H1 (cell line): ENCODE data around the gene PGLYRP4. TPM values are rescaled to one million over a fixed set of nuclear protein-coding genes. Genes with fewer than 3 reads are reported as not detected.
A peak's percentile ranks its signal among the peaks of the same experiment; 100 is the strongest.

Experiments used
- CTCF ChIA-PET: fragments of 300-600 bp; sonication (Branson Sonifier 250); formaldehyde crosslinking; loops from one replicate; lab custom pipeline; 2021; ENCODE audit not compliant: partially characterized antibody; lab: Charles Lee
- POLR2A ChIA-PET: fragments of 300-600 bp; sonication (Branson Sonifier 250); formaldehyde crosslinking; loops from one replicate; lab custom pipeline; 2021; ENCODE audit warnings: inconsistent platforms; ENCODE audit not compliant: partially characterized antibody; lab: Charles Lee
- DNase-seq, 2 experiments: peaks; one replicate each; pipeline versions ENCODE4 v3.0.0 to v3.0.0-alpha.2; 2010 to 2022; ENCODE audit warnings: low spot score in 2 of 2, low read depth in 1 of 2, mixed read lengths in 1 of 2
- FAIRE-seq: peaks from 2 replicates; lab custom pipeline; 2011; peaks lifted over from hg19 to GRCh38; lab: Jason Lieb, UNC
- H2AFZ ChIP-seq: 2 replicates; pipeline ENCODE4 v1.8.1; 2012; ENCODE audit warnings: low read length, inconsistent platforms
- H2AK5ac ChIP-seq: 2 replicates; pipeline ENCODE4 v1.6.1; 2013; ENCODE audit warnings: low read depth, low read length
- H2BK120ac ChIP-seq: replicated peaks from 2 replicates; pipeline ENCODE3; 2013; ENCODE audit warnings: low read depth, low read length, inconsistent platforms
- H2BK12ac ChIP-seq: 2 replicates; pipeline ENCODE4 v1.6.1; 2013; ENCODE audit warnings: low read depth, low read length
- H2BK15ac ChIP-seq: 2 replicates; pipeline ENCODE4 v1.6.1; 2013; ENCODE audit warnings: low read length
- H2BK20ac ChIP-seq: 2 replicates; pipeline ENCODE4 v1.6.1; 2013; ENCODE audit warnings: low read length
- H2BK5ac ChIP-seq: 2 replicates; pipeline ENCODE4 v1.6.1; 2013; ENCODE audit warnings: low read depth, low read length
- H3K14ac ChIP-seq: 2 replicates; pipeline ENCODE4 v1.6.1; 2013; ENCODE audit warnings: inconsistent platforms; ENCODE audit not compliant: insufficient read length
- H3K18ac ChIP-seq: 2 replicates; pipeline ENCODE4 v1.6.1; 2013; ENCODE audit warnings: low read length; ENCODE audit errors: extremely low read depth
- H3K23ac ChIP-seq: 2 replicates; pipeline ENCODE4 v1.6.1; 2013; ENCODE audit warnings: inconsistent platforms; ENCODE audit not compliant: insufficient read length
- H3K23me2 ChIP-seq: 2 replicates; pipeline ENCODE4 v1.6.1; 2013; ENCODE audit warnings: low read depth, low read length
- H3K27ac ChIP-seq: 2 replicates; pipeline ENCODE4 v1.6.1; 2011; ENCODE audit warnings: low read depth, low read length, inconsistent platforms
- H3K27me3 ChIP-seq, 4 experiments: replicated peaks in 1 of 4; 1 replicate in 1 of 4; 2 replicates in 3 of 4; pipeline versions ENCODE4 v1.6.1 to v1.8.1; 2011 to 2013; ENCODE audit warnings: low read length in 3 of 4, mild to moderate bottlenecking in 3 of 4, inconsistent platforms in 2 of 4, mixed read lengths in 2 of 4, moderate library complexity in 1 of 4; ENCODE audit not compliant: control insufficient read depth in 3 of 4, insufficient read depth in 3 of 4; ENCODE audit errors: extremely low read depth in 1 of 4
- H3K36me3 ChIP-seq, 4 experiments: 2 replicates each; pipeline versions ENCODE4 v1.6.1 to v1.8.1; 2011 to 2013; ENCODE audit warnings: mild to moderate bottlenecking in 4 of 4, low read length in 3 of 4, moderate library complexity in 2 of 4, control low read depth in 1 of 4, inconsistent platforms in 1 of 4; ENCODE audit not compliant: insufficient read depth in 4 of 4, control insufficient read depth in 2 of 4
- H3K4ac ChIP-seq: replicated peaks from 2 replicates; pipeline ENCODE3; 2013; ENCODE audit warnings: low read length, low read depth, mixed read lengths, inconsistent platforms; ENCODE audit not compliant: insufficient read length
- H3K4me1 ChIP-seq, 4 experiments: replicated peaks in 1 of 4; 1 replicate in 1 of 4; 2 replicates in 3 of 4; pipeline versions ENCODE4 v1.6.1 to v1.8.1; 2011 to 2013; ENCODE audit warnings: low read length in 3 of 4, inconsistent platforms in 2 of 4, mixed read lengths in 1 of 4; ENCODE audit not compliant: insufficient read depth in 4 of 4, control insufficient read depth in 3 of 4
- H3K4me2 ChIP-seq, 2 experiments: 2 replicates each; pipeline versions ENCODE4 v1.6.1 to v1.8.1; 2011 to 2013; ENCODE audit warnings: low read depth in 2 of 2, low read length in 2 of 2, control low read depth in 1 of 2, inconsistent platforms in 1 of 2, mild to moderate bottlenecking in 1 of 2; ENCODE audit not compliant: insufficient read depth in 1 of 2
- H3K4me3 ChIP-seq, 4 experiments: fragments of 200-600, 300-600 bp in 1 of 4; sonication (generic), shearing (Covaris generic), sonication (Bioruptor Twin) in 1 of 4; 2 replicates each; pipeline versions ENCODE4 v1.5.1 to v1.8.1; 2011 to 2016; ENCODE audit warnings: low read length in 4 of 4, low read depth in 3 of 4, control low read depth in 2 of 4, inconsistent platforms in 2 of 4, mild to moderate bottlenecking in 2 of 4, mixed read lengths in 1 of 4, moderate library complexity in 1 of 4; ENCODE audit not compliant: insufficient read depth in 2 of 4; ENCODE audit errors: extremely low read depth in 1 of 4
- H3K56ac ChIP-seq: replicated peaks from 2 replicates; pipeline ENCODE3; 2013; ENCODE audit warnings: low read depth, mild to moderate bottlenecking, mixed read lengths, low read length, inconsistent platforms; ENCODE audit not compliant: insufficient read length
- H3K79me1 ChIP-seq: 2 replicates; pipeline ENCODE4 v1.6.1; 2013; ENCODE audit warnings: low read depth, low read length, control low read depth
- H3K79me2 ChIP-seq, 2 experiments: 2 replicates each; pipeline versions ENCODE4 v1.6.1 to v1.8.1; 2012 to 2013; ENCODE audit warnings: low read length in 2 of 2, mild to moderate bottlenecking in 2 of 2, inconsistent platforms in 1 of 2; ENCODE audit not compliant: insufficient read depth in 2 of 2, control insufficient read depth in 1 of 2
- H3K9ac ChIP-seq, 4 experiments: replicated peaks in 1 of 4; 1 replicate in 1 of 4; 2 replicates in 3 of 4; pipeline versions ENCODE4 v1.6.1 to v1.8.1; 2011 to 2013; ENCODE audit warnings: low read depth in 3 of 4, low read length in 3 of 4, control low read depth in 2 of 4, mild to moderate bottlenecking in 2 of 4, moderate library complexity in 2 of 4, inconsistent platforms in 1 of 4; ENCODE audit errors: extremely low read depth in 1 of 4
- H3K9me3 ChIP-seq, 2 experiments: 2 replicates each; pipeline versions ENCODE4 v1.6.1 to v1.8.1; 2012 to 2013; ENCODE audit warnings: mild to moderate bottlenecking in 2 of 2, moderate library complexity in 2 of 2, control low read depth in 1 of 2, inconsistent platforms in 1 of 2, low read depth in 1 of 2, low read length in 1 of 2, mixed read lengths in 1 of 2; ENCODE audit not compliant: insufficient read depth in 2 of 2
- H4K20me1 ChIP-seq, 2 experiments: replicated peaks in 1 of 2; 2 replicates each; pipeline versions ENCODE3 to v1.8.1; 2011 to 2013; ENCODE audit warnings: inconsistent platforms in 2 of 2, low read length in 2 of 2, mild to moderate bottlenecking in 1 of 2; ENCODE audit not compliant: insufficient read depth in 2 of 2, control insufficient read depth in 1 of 2
- H4K5ac ChIP-seq: 2 replicates; pipeline ENCODE4 v1.6.1; 2013; ENCODE audit warnings: low read length, low read depth, mixed read lengths, inconsistent platforms; ENCODE audit not compliant: insufficient read length
- H4K8ac ChIP-seq: 2 replicates; pipeline ENCODE4 v1.8.0; 2013; ENCODE audit warnings: mild to moderate bottlenecking, moderate library complexity, low read length, inconsistent platforms; ENCODE audit not compliant: insufficient read depth; ENCODE audit errors: extremely low read depth
- H4K91ac ChIP-seq: replicated peaks from 2 replicates; pipeline ENCODE3; 2013; ENCODE audit warnings: low read length, mixed read lengths, inconsistent platforms; ENCODE audit not compliant: insufficient read length
- WGBS, 2 experiments: shearing (Covaris generic) in 1 of 2; methylation state at CpG; one replicate each; pipeline versions ENCODE4 v1.1.6 to v1.1.7; 2013 to 2015; ENCODE audit warnings: low lambda C conversion rate in 2 of 2, mixed read lengths in 2 of 2, inconsistent platforms in 1 of 2, low coverage in 1 of 2, missing lambda C conversion rate in 1 of 2; ENCODE audit not compliant: insufficient replicate concordance in 2 of 2, insufficient coverage in 1 of 2, insufficient read length in 1 of 2; ENCODE audit errors: extremely low coverage in 1 of 2, missing lambda C conversion rate in 1 of 2; 5-methylcytosine and 5-hydroxymethylcytosine counted together
- polyA plus RNA-seq, 7 experiments: library from polyadenylated mRNA; depleted of rRNA in 3 of 7; stranded (reverse) in 5 of 7; unstranded in 2 of 7; fragments of >200 nt in 5 of 7; fragments of 200-250 nt in 2 of 7; gene quantifications; 1 replicate in 5 of 7; 2 replicates in 1 of 7; 4 replicates in 1 of 7; pipeline versions ENCODE4 v1.2.1 to v1.2.3, GENCODE V29; 2011 to 2013; ENCODE audit warnings: missing spikeins in 2 of 7, mixed read lengths in 2 of 7
- total RNA-seq: library from RNA; stranded (reverse); fragmentation: NEBNext Ultra II Directional; extraction: Animal tissue kit (Norgen Biotek cat#: 25700); gene quantifications from 2 replicates; pipeline ENCODE4 v1.2.1, GENCODE V29; 2021

PGLYRP4 gene
- total and polyA plus RNA-seq, 2 of the 8 experiments (the other 6 are each of a cell fraction or from before 2014, with no cell fraction given) = not detected

DNA sequence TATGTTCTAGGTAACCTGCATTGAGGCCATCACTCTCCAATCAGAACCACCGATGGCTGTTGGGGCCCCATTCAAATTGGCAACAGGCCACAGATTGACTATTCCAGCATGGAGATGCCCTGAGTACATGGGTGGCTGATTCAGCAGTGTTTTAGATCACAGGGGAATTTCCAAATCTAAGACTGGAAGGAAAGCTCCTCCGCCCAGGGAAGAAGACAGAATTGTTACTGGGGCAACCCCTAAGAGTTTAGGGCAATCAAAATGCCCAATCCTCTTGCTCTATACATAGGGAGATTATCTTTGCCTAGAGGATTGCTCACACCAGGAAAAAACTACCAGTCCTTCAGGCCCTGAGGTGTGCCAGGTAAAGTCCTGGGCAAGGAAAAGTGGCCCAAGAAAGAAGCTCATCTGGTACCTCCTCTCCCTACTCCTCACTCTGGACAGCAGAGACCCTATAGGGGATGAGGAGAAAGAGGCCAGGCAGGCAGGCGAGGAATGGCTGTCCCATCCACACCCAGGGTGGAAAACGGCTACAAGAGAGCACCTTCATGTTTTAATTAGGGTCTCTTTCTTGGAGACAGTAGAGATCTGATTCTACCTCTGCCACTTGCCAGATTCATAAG lies 36.4 kb upstream of the PGLYRP4 start:
- Histone ChIP-seq H3K23ac (no peak overlapping the region), H3K18ac (no peak overlapping the region), H3K79me2 (no peaks in the 10 kb centered on the region), H3K27me3 (no peaks in the 10 kb centered on the region), H3K23me2 (no peaks in the 10 kb centered on the region), H2BK15ac (no peak overlapping the region), H3K36me3 (no peaks in the 10 kb centered on the region), H3K9ac (no peak overlapping the region), H3K9me3 (peaks cover 0 to 4% of the 10 kb centered on the region in 2 experiments; a peak in 1 of 4 replicates), H2BK5ac (no peak overlapping the region), H3K4me3 (no peak overlapping the region), H2BK20ac (no peak overlapping the region), H2AFZ (no peak overlapping the region), H3K14ac (no peak overlapping the region), H4K8ac (no peak overlapping the region), H4K91ac (no peak overlapping the region), H3K4ac (no peak overlapping the region), H3K79me1 (no peaks in the 10 kb centered on the region), H2AK5ac (no peak overlapping the region), H3K4me1 (no peaks in the 10 kb centered on the region), H3K56ac (no peak overlapping the region), H4K5ac (no peak overlapping the region), H4K20me1 (no peaks in the 10 kb centered on the region), H3K27ac (no peak overlapping the region), H2BK120ac (no peak overlapping the region), H2BK12ac (no peak overlapping the region), H3K4me2 (no peak overlapping the region)
- 72% methylated on average over 4 of the region's 4 CpGs; no CpG with 5 or more reads in 1 of the 2 experiments for WGBS, 2 experiments
- ChIA-PET POLR2A (no interaction called here), CTCF (interaction anchor here (1.0 to 1.8 kb wide), 3 partner anchors 30 to 110 kb away, joined by 4 to 6 read pairs (median 5); no protein-coding TSS in a partner anchor)
- DNase-seq (peak in 1 of 2 experiments; percentile 10), FAIRE-seq (no peak)
